Measurements from ENCODE around the gene CXADR. TPM values are rescaled to one million over a fixed set of nuclear protein-coding genes. Genes with fewer than 3 reads are reported as not detected.

Gene CXADR
- total RNA-seq, 3 donors from 2014 or later, result 31.5 to 85.9 (median 85.4) TPM

DNA sequence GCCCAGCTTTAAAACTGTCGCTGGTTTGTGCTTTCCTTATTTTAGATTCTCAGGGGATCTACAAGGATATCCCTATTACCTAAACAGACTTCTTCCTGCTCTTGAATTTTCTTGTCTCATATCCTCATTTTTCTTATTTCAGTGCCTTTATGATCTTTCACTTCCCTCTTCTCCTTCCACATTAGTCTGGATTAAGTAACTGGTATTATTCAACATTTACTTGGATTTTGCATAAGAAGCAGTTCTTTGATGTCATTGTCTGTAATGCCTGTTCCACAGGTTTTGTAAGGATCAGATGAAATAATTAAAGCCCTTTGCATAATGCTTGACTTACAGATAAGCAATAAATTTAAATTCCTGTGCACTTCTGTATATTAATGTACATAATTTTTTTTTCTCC is 26.5 kb downstream of the CXADR start:
- Histone ChIP-seq H3K9me3 (no peaks in the 10 kb centered on the region), H3K4me3 (no peak overlapping the region), H3K4me1 (ENCODE audit: low read depth) (peaks cover 13% of the 10 kb centered on the region), H3K36me3 (ENCODE audit: low read depth) (no peaks in the 10 kb centered on the region)
- DNase-seq (no peak), ATAC-seq (no peak)
- intact Hi-C loops (cut with DNase I, micrococcal nuclease), result no loop called here
- TF ChIP-seq CTCF (IDR thresholded peaks at IDR 0.05), result no peak

- intact Hi-C loops (cut with DNase I, micrococcal nuclease), result no loop called here
- Histone ChIP-seq H3K4me3 (no peak overlapping the region), H3K36me3 (ENCODE audit: low read depth) (no peaks in the 10 kb centered on the region), H3K4me1 (ENCODE audit: low read depth) (peaks cover 13% of the 10 kb centered on the region), H3K9me3 (no peaks in the 10 kb centered on the region)
- TF ChIP-seq CTCF (IDR thresholded peaks at IDR 0.05), result no peak
- DNase-seq, result no peak
- peak; percentile 17 for ATAC-seq
These were observed 27.0 kb downstream of the CXADR start for GRCh38 chr21:17539743-17540341.

GRCh38 chr21:17540530-17540929 is 27.7 kb downstream of the CXADR start:
- DNase-seq (no peak), ATAC-seq (no peak)
- H3K4me3 ChIP-seq, result no peak overlapping the region
- no peak for TF ChIP-seq CTCF (IDR thresholded peaks at IDR 0.05)
- H3K4me1 ChIP-seq (ENCODE audit: low read depth), result peaks cover 13% of the 10 kb centered on the region
- no peaks in the 10 kb centered on the region for H3K36me3 ChIP-seq (ENCODE audit: low read depth)
- intact Hi-C loops (cut with DNase I, micrococcal nuclease), result no loop called here
- no peaks in the 10 kb centered on the region for H3K9me3 ChIP-seq

DNA sequence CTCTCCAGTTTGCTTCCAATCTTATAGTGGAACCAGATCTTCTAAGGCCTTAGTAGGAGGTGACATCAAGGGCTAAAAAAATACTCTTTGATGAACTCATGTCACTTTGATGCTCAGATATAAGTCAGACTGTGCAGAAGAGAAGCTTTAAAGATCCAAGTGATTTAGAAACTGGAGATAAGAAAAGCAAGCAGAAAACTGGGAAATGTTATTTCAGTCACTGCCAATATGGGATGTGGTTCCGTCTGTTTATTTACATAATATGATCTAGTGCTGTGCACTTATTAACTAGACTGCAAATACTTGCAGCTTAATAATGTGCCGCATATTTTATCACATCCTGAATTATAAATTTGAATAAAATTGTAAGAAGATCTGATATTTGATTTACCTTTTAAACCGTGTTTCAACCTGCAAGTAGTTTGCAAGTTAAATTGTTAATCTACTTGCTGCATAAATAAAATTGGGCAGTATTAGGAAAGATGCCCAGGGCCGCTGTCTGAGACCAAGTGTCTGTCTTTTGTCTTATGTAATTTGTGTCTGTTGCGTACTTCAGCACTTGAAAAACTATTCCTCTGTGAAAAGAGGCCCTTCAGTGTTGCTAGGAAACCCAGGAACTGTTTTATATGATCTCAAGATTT is 29.6 kb downstream of the CXADR start:
- Histone ChIP-seq H3K9me3 (no peaks in the 10 kb centered on the region), H3K4me3 (no peak overlapping the region), H3K4me1 (ENCODE audit: low read depth) (peaks cover 8% of the 10 kb centered on the region), H3K36me3 (ENCODE audit: low read depth) (no peaks in the 10 kb centered on the region)
- no peak for DNase-seq
- intact Hi-C loops (cut with DNase I, micrococcal nuclease), result no loop called here
- TF ChIP-seq CTCF (IDR thresholded peaks at IDR 0.05), result no peak
- peak; percentile 51 for ATAC-seq

- Histone ChIP-seq H3K4me1 (ENCODE audit: low read depth) (peaks cover 13% of the 10 kb centered on the region), H3K9me3 (no peaks in the 10 kb centered on the region), H3K36me3 (ENCODE audit: low read depth) (no peaks in the 10 kb centered on the region), H3K4me3 (no peak overlapping the region)
- TF ChIP-seq CTCF (IDR thresholded peaks at IDR 0.05), result no peak
- ATAC-seq, result no peak
- no peak for DNase-seq
- intact Hi-C loops (cut with DNase I, micrococcal nuclease), result no loop called here
These were observed 32.2 kb downstream of the CXADR start for GRCh38 chr21:17545007-17545406.

Data from mucosa of descending colon (tissue), 3 donors.